ENCODE results near the gene GATAD1.

GRCh38 chr7:92478095-92478494, 30.8 kb downstream of the GATAD1 start:
- TF ChIP-seq POLR2A (IDR thresholded peaks at IDR 0.05; ENCODE audit: low read length) (no peak), GATA1 (IDR thresholded peaks at IDR 0.05; ENCODE audit: low read depth, low read length) (no peak)
